Karpas-422 (cell line): ENCODE data around the gene KNDC1. TPM values are rescaled to one million over a fixed set of nuclear protein-coding genes. Genes with fewer than 3 reads are reported as not detected.

Source experiments
- DNase-seq: peaks from one replicate; pipeline ENCODE4 v3.0.0-alpha.2; 2015
- H2AFZ ChIP-seq: fragments of 200-600 bp; sonication (generic); 2 replicates; pipeline ENCODE4 v1.6.1; 2014; ENCODE audit warnings: antibody characterized with exemption, low read length, mixed read lengths
- H3K27ac ChIP-seq: fragments of 200-600 bp; sonication (generic); 2 replicates; pipeline ENCODE4 v1.5.1; 2014; ENCODE audit warnings: mild to moderate bottlenecking, low read length, moderate library complexity
- H3K27me3 ChIP-seq: fragments of 200-600 bp; sonication (generic); 2 replicates; pipeline ENCODE4 v1.6.1; 2014; ENCODE audit warnings: low read length, mixed read lengths
- H3K36me3 ChIP-seq: fragments of 200-600 bp; sonication (generic); 2 replicates; pipeline ENCODE4 v1.6.1; 2014; ENCODE audit warnings: low read length, mixed read lengths; ENCODE audit not compliant: insufficient read depth
- H3K4me1 ChIP-seq: fragments of 200-600 bp; sonication (generic); 2 replicates; pipeline ENCODE4 v1.6.1; 2014; ENCODE audit warnings: mild to moderate bottlenecking, low read length, mixed read lengths
- H3K4me2 ChIP-seq: fragments of 200-600 bp; sonication (generic); 2 replicates; pipeline ENCODE4 v1.6.1; 2014; ENCODE audit warnings: low read length, low read depth, mild to moderate bottlenecking; ENCODE audit not compliant: poor library complexity, severe bottlenecking
- H3K4me3 ChIP-seq: fragments of 200-600 bp; sonication (generic); 2 replicates; pipeline ENCODE4 v1.5.1; 2014; ENCODE audit warnings: mild to moderate bottlenecking, antibody characterized with exemption, low read length, mixed read lengths
- H3K79me2 ChIP-seq: fragments of 200-600 bp; sonication (generic); 2 replicates; pipeline ENCODE4 v1.6.1; 2014; ENCODE audit warnings: mild to moderate bottlenecking, low read length, mixed read lengths
- H3K9ac ChIP-seq: fragments of 200-600 bp; sonication (generic); 2 replicates; pipeline ENCODE4 v1.6.0; 2014; ENCODE audit warnings: low read length
- H3K9me2 ChIP-seq: fragments of 200-600 bp; sonication (generic), shearing (Covaris generic); replicated peaks from 2 replicates; pipeline ENCODE4 v1.6.0; 2014; ENCODE audit warnings: mild to moderate bottlenecking, low read length, moderate library complexity; ENCODE audit not compliant: insufficient read depth
- H3K9me3 ChIP-seq: fragments of 300-700, 200-600 bp; sonication (generic); 2 replicates; pipeline ENCODE4 v1.6.1; 2014; ENCODE audit warnings: low read length, mixed read lengths
- H4K20me1 ChIP-seq: fragments of 200-600 bp; sonication (generic); 2 replicates; pipeline ENCODE4 v1.6.1; 2014; ENCODE audit warnings: mild to moderate bottlenecking, antibody characterized with exemption, low read length, low read depth; ENCODE audit not compliant: insufficient read depth
- total RNA-seq: library from RNA; depleted of rRNA; stranded (reverse); fragments of >200 nt; shearing (Covaris generic); gene quantifications from 2 replicates; pipeline ENCODE4 v1.2.3, GENCODE V29; 2014; ENCODE audit warnings: low replicate concordance

Gene KNDC1
- total RNA-seq, 1 experiment from 2014 or later, result not detected

- H2AFZ ChIP-seq, result no peak overlapping the region
These were observed 65.7 kb downstream of the KNDC1 start for GRCh38 chr10:133225707-133226191.

GRCh38 chr10:133226251-133226808, 66.3 kb downstream of the KNDC1 start:
- H4K20me1 ChIP-seq, result no peaks in the 10 kb centered on the region
- H2AFZ ChIP-seq, result no peak overlapping the region
- H3K79me2 ChIP-seq, result no peaks in the 10 kb centered on the region
- no peaks in the 10 kb centered on the region for H3K27me3 ChIP-seq
- no peaks in the 10 kb centered on the region for H3K9me3 ChIP-seq
- no peak overlapping the region for H3K4me3 ChIP-seq
- no peak overlapping the region for H3K4me2 ChIP-seq
- H3K27ac ChIP-seq, result no peak overlapping the region
- no peak overlapping the region for H3K9ac ChIP-seq
- H3K36me3 ChIP-seq, result no peaks in the 10 kb centered on the region
- H3K4me1 ChIP-seq, result no peaks in the 10 kb centered on the region
- no peak for DNase-seq
- no peaks in the 10 kb centered on the region for H3K9me2 ChIP-seq

More at GRCh38 chr10:133225707-133226191, 65.7 kb downstream of the KNDC1 start:
- H3K79me2 ChIP-seq, result no peaks in the 10 kb centered on the region
- no peaks in the 10 kb centered on the region for H3K27me3 ChIP-seq
- no peaks in the 10 kb centered on the region for H3K9me2 ChIP-seq
- H3K4me1 ChIP-seq, result no peaks in the 10 kb centered on the region
- H3K9ac ChIP-seq, result no peak overlapping the region
- H4K20me1 ChIP-seq, result no peaks in the 10 kb centered on the region
- no peak overlapping the region for H3K4me2 ChIP-seq
- no peaks in the 10 kb centered on the region for H3K9me3 ChIP-seq
- H3K27ac ChIP-seq, result no peak overlapping the region
- no peaks in the 10 kb centered on the region for H3K36me3 ChIP-seq
- no peak for DNase-seq
- H3K4me3 ChIP-seq, result no peak overlapping the region

- Histone ChIP-seq H3K27me3 (no peaks in the 10 kb centered on the region), H3K9me3 (no peaks in the 10 kb centered on the region), H3K36me3 (no peaks in the 10 kb centered on the region), H3K9ac (no peak overlapping the region), H3K4me3 (no peak overlapping the region), H3K9me2 (no peaks in the 10 kb centered on the region), H3K4me1 (no peaks in the 10 kb centered on the region), H3K79me2 (no peaks in the 10 kb centered on the region), H2AFZ (no peak overlapping the region), H3K27ac (no peak overlapping the region), H3K4me2 (no peak overlapping the region), H4K20me1 (no peaks in the 10 kb centered on the region)
- DNase-seq, result no peak
These were observed 67.2 kb downstream of the KNDC1 start for GRCh38 chr10:133227256-133227655.

- Histone ChIP-seq H3K79me2 (no peaks in the 10 kb centered on the region), H2AFZ (no peak overlapping the region), H3K36me3 (no peaks in the 10 kb centered on the region), H3K9ac (no peak overlapping the region), H4K20me1 (no peaks in the 10 kb centered on the region), H3K27ac (no peak overlapping the region), H3K4me3 (no peak overlapping the region), H3K9me3 (no peaks in the 10 kb centered on the region), H3K9me2 (no peaks in the 10 kb centered on the region), H3K27me3 (no peaks in the 10 kb centered on the region), H3K4me1 (no peaks in the 10 kb centered on the region), H3K4me2 (no peak overlapping the region)
- DNase-seq, result no peak
These were observed 69.4 kb downstream of the KNDC1 start for GRCh38 chr10:133229265-133230043.

- no peaks in the 10 kb centered on the region for H3K36me3 ChIP-seq
- no peak within 1 kb of the TSS for H3K4me2 ChIP-seq
- no peaks in the 10 kb centered on the region for H4K20me1 ChIP-seq
- no peak within 1 kb of the TSS for H3K4me3 ChIP-seq
- no peaks in the 10 kb centered on the region for H3K9me3 ChIP-seq
- H3K27ac ChIP-seq, result no peak within 1 kb of the TSS
- no peaks in the 10 kb centered on the region for H3K79me2 ChIP-seq
- H3K9me2 ChIP-seq, result no peaks in the 10 kb centered on the region
- no peak within 1 kb of the TSS for H3K9ac ChIP-seq
- H3K4me1 ChIP-seq, result no peaks in the 10 kb centered on the region
- no peak within 1 kb of the TSS for H2AFZ ChIP-seq
- DNase-seq, result no peak
- no peaks in the 10 kb centered on the region for H3K27me3 ChIP-seq
These were observed 70.0 kb downstream of the KNDC1 start, which contains the start of gene UTF1 for GRCh38 chr10:133230044-133230361. UTF1 (plus strand) TSS chr10:133230217; CDS start chr10:133230289, 72 bp downstream.

- no peak overlapping the region for H3K27ac ChIP-seq
- H3K36me3 ChIP-seq, result no peaks in the 10 kb centered on the region
- no peak overlapping the region for H2AFZ ChIP-seq
- no peak overlapping the region for H3K4me2 ChIP-seq
- no peaks in the 10 kb centered on the region for H3K4me1 ChIP-seq
- no peaks in the 10 kb centered on the region for H3K79me2 ChIP-seq
- H4K20me1 ChIP-seq, result no peaks in the 10 kb centered on the region
- no peak overlapping the region for H3K9ac ChIP-seq
- H3K27me3 ChIP-seq, result no peaks in the 10 kb centered on the region
- H3K9me2 ChIP-seq, result no peaks in the 10 kb centered on the region
- H3K9me3 ChIP-seq, result no peaks in the 10 kb centered on the region
- H3K4me3 ChIP-seq, result no peak overlapping the region
- DNase-seq, result no peak
These were observed 70.6 kb downstream of the KNDC1 start for GRCh38 chr10:133230387-133231195.

GRCh38 chr10:133231244-133231945, 71.4 kb downstream of the KNDC1 start:
- no peaks in the 10 kb centered on the region for H3K9me2 ChIP-seq
- H4K20me1 ChIP-seq, result no peaks in the 10 kb centered on the region
- no peak overlapping the region for H3K27ac ChIP-seq
- no peak for DNase-seq
- no peak overlapping the region for H3K4me3 ChIP-seq
- H3K4me1 ChIP-seq, result no peaks in the 10 kb centered on the region
- no peaks in the 10 kb centered on the region for H3K9me3 ChIP-seq
- H3K27me3 ChIP-seq, result no peaks in the 10 kb centered on the region
- no peaks in the 10 kb centered on the region for H3K79me2 ChIP-seq
- H3K4me2 ChIP-seq, result no peak overlapping the region
- H2AFZ ChIP-seq, result no peak overlapping the region
- no peak overlapping the region for H3K9ac ChIP-seq
- H3K36me3 ChIP-seq, result no peaks in the 10 kb centered on the region
